H9 (cell line): ENCODE measurements around the gene TNIK. TPM values are rescaled to one million over a fixed set of nuclear protein-coding genes. Genes with fewer than 3 reads are reported as not detected.

Experiments used
- DNase-seq: peaks from one replicate; pipeline ENCODE4 v3.0.0-alpha.2; 2017
- H2AFZ ChIP-seq: one replicate; pipeline ENCODE4 v1.6.1; 2013; ENCODE audit warnings: mild to moderate bottlenecking, low read length, control low read depth, moderate library complexity
- H2AK5ac ChIP-seq: 2 replicates; pipeline ENCODE4 v1.6.1; 2013; ENCODE audit warnings: low read length, control low read depth, mixed read lengths; ENCODE audit not compliant: insufficient read length
- H2BK120ac ChIP-seq: one replicate; pipeline ENCODE4 v1.6.1; 2013; ENCODE audit warnings: low read depth, mild to moderate bottlenecking, low read length, control low read depth, inconsistent platforms; ENCODE audit not compliant: poor library complexity, severe bottlenecking
- H2BK12ac ChIP-seq: 2 replicates; pipeline ENCODE4 v1.6.1; 2013; ENCODE audit warnings: low read length, control low read depth, mixed read lengths, low read depth; ENCODE audit not compliant: insufficient read length
- H2BK15ac ChIP-seq: 2 replicates; pipeline ENCODE4 v1.6.1; 2013; ENCODE audit warnings: low read depth, low read length, control low read depth
- H2BK20ac ChIP-seq: one replicate; pipeline ENCODE4 v1.6.1; 2013; ENCODE audit warnings: low read depth, mild to moderate bottlenecking, low read length, control low read depth, inconsistent platforms; ENCODE audit not compliant: poor library complexity, severe bottlenecking
- H2BK5ac ChIP-seq: 2 replicates; pipeline ENCODE4 v1.6.1; 2013; ENCODE audit warnings: low read length, control low read depth, mixed read lengths; ENCODE audit not compliant: insufficient read length
- H3K14ac ChIP-seq: 2 replicates; pipeline ENCODE4 v1.6.1; 2013; ENCODE audit warnings: low read length, control low read depth; ENCODE audit not compliant: insufficient read depth
- H3K18ac ChIP-seq: 2 replicates; pipeline ENCODE4 v1.6.1; 2013; ENCODE audit warnings: low read depth, mild to moderate bottlenecking, mixed read lengths, low read length, control low read depth; ENCODE audit not compliant: insufficient read length
- H3K23ac ChIP-seq: 2 replicates; pipeline ENCODE4 v1.6.1; 2013; ENCODE audit warnings: low read length, control low read depth, mixed read lengths, low read depth; ENCODE audit not compliant: insufficient read length
- H3K23me2 ChIP-seq: 2 replicates; pipeline ENCODE4 v1.6.1; 2013; ENCODE audit warnings: low read depth, mild to moderate bottlenecking, mixed read lengths, low read length, control low read depth; ENCODE audit not compliant: insufficient read length, poor library complexity, severe bottlenecking
- H3K27ac ChIP-seq: 2 replicates; pipeline ENCODE4 v1.5.1; 2013; ENCODE audit warnings: low read length, control low read depth, mixed read lengths, low read depth; ENCODE audit not compliant: insufficient read length
- H3K27me3 ChIP-seq: 2 replicates; pipeline ENCODE4 v1.6.1; 2013; ENCODE audit warnings: low read length, control low read depth, inconsistent platforms; ENCODE audit not compliant: insufficient read depth
- H3K4ac ChIP-seq: 2 replicates; pipeline ENCODE4 v1.6.1; 2013; ENCODE audit warnings: low read depth, mild to moderate bottlenecking, control low read depth, inconsistent platforms, low read length, moderate library complexity
- H3K4me1 ChIP-seq: 2 replicates; pipeline ENCODE4 v1.6.1; 2013; ENCODE audit warnings: low read length, control low read depth, inconsistent platforms; ENCODE audit not compliant: insufficient read depth
- H3K4me2 ChIP-seq: 2 replicates; pipeline ENCODE4 v1.6.1; 2013; ENCODE audit warnings: low read length, control low read depth, mixed read lengths; ENCODE audit not compliant: insufficient read length, insufficient read depth
- H3K56ac ChIP-seq: 2 replicates; pipeline ENCODE4 v1.6.1; 2013; ENCODE audit warnings: low read depth, mild to moderate bottlenecking, mixed read lengths, low read length, control low read depth; ENCODE audit not compliant: insufficient read length
- H3K79me1 ChIP-seq: 2 replicates; pipeline ENCODE4 v1.6.1; 2013; ENCODE audit warnings: low read depth, mild to moderate bottlenecking, moderate library complexity, low read length, control low read depth, inconsistent platforms; ENCODE audit not compliant: insufficient read depth, poor library complexity, severe bottlenecking
- H3K79me2 ChIP-seq: 2 replicates; pipeline ENCODE4 v1.6.1; 2013; ENCODE audit warnings: low read length, control low read depth, inconsistent platforms; ENCODE audit not compliant: insufficient read depth
- H3K9ac ChIP-seq: 2 replicates; pipeline ENCODE4 v1.6.1; 2013; ENCODE audit warnings: low read length, control low read depth, mixed read lengths; ENCODE audit not compliant: insufficient read length; ENCODE audit errors: extremely low read depth
- H3K9me3 ChIP-seq: one replicate; pipeline ENCODE4 v1.6.1; 2013; ENCODE audit warnings: low read depth, low read length, inconsistent platforms; ENCODE audit not compliant: control insufficient read depth
- H3T11ph ChIP-seq: one replicate; pipeline ENCODE4 v1.6.1; 2013; ENCODE audit warnings: mild to moderate bottlenecking, low read length, control low read depth, inconsistent platforms
- H4K20me1 ChIP-seq: one replicate; pipeline ENCODE4 v1.6.1; 2013; ENCODE audit not compliant: control insufficient read depth, insufficient read length, insufficient read depth
- H4K5ac ChIP-seq: 2 replicates; pipeline ENCODE4 v1.6.1; 2013; ENCODE audit warnings: low read depth, mild to moderate bottlenecking, mixed read lengths, low read length, control low read depth; ENCODE audit not compliant: insufficient read length
- H4K8ac ChIP-seq: replicated peaks from 2 replicates; pipeline ENCODE4 v1.6.1; 2013; ENCODE audit warnings: low read length, control low read depth, mixed read lengths, low read depth; ENCODE audit not compliant: insufficient read length
- H4K91ac ChIP-seq: 2 replicates; pipeline ENCODE4 v1.6.1; 2013; ENCODE audit warnings: low read depth, mild to moderate bottlenecking, moderate library complexity, mixed read lengths, low read length, control low read depth; ENCODE audit not compliant: insufficient read length
- H3K27ac Mint-ChIP-seq, 3 experiments: 2 replicates in 2 of 3; 3 replicates in 1 of 3; pipeline ENCODE4 v1.8.0; 2020 to 2021; ENCODE audit warnings: mixed read lengths in 3 of 3, mild to moderate bottlenecking in 1 of 3, moderate library complexity in 1 of 3
- H3K27me3 Mint-ChIP-seq: 2 replicates; pipeline ENCODE4 v1.8.0; 2021; ENCODE audit warnings: low read depth, mild to moderate bottlenecking, moderate library complexity, mixed read lengths
- H3K36me3 Mint-ChIP-seq, 3 experiments: 2 replicates in 2 of 3; 3 replicates in 1 of 3; pipeline ENCODE4 v1.8.0; 2020 to 2021; ENCODE audit warnings: low read depth in 3 of 3, mixed read lengths in 3 of 3; ENCODE audit not compliant: insufficient read depth in 1 of 3
- H3K4me1 Mint-ChIP-seq, 2 experiments: 2 replicates each; pipeline ENCODE4 v1.8.0; 2020; ENCODE audit warnings: mixed read lengths in 2 of 2
- H3K4me3 Mint-ChIP-seq, 2 experiments: 2 replicates in 1 of 2; 3 replicates in 1 of 2; pipeline ENCODE4 v1.8.0; 2020 to 2021; ENCODE audit warnings: mild to moderate bottlenecking in 2 of 2, mixed read lengths in 2 of 2, moderate library complexity in 1 of 2
- H3K9me3 Mint-ChIP-seq, 2 experiments: 2 replicates in 1 of 2; 3 replicates in 1 of 2; pipeline ENCODE4 v1.8.0; 2020; ENCODE audit warnings: mild to moderate bottlenecking in 2 of 2, mixed read lengths in 2 of 2, moderate library complexity in 1 of 2
- WGBS: extraction: QIAGEN DNeasy Blood & Tissue Kit; methylation state at CpG from one replicate; pipeline ENCODE4 v1.1.7; 2013; ENCODE audit warnings: missing lambda C conversion rate, low lambda C conversion rate, mixed read lengths; ENCODE audit not compliant: insufficient read length; ENCODE audit errors: extremely low coverage; 5-methylcytosine and 5-hydroxymethylcytosine counted together
- total RNA-seq: library from RNA; stranded (reverse); gene quantifications from 2 replicates; pipeline ENCODE4 v1.2.1, GENCODE V29; 2021
- TF ChIP-seq, protein P1 (sequence below): fragments of 200-600 bp; sonication (generic); conservative IDR thresholded peaks from 3 replicates; pipeline ENCODE4 v1.8.0; 2021; ENCODE audit warnings: antibody characterized with exemption, mild to moderate bottlenecking

Gene TNIK
- total RNA-seq, 1 experiment from 2014 or later, result 15.9 TPM

DNA sequence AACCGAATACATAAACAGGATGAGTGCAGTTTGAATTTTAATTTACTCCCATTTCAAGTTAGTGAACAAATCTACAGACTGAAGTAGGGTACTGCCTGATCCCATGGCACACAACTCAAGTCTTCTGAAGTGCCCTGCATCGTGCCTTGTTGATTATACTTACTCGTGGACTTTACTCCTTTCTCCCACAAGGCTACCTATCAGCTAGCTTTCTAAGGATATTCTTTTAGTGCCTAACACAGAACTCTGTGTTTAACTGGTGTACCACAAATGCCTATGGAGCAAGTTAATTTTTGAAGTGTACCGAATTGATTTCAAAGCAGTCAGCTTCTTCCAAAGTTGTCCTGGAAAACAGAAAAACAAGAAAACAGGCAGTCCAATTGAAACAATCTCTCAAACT lies 119.8 kb downstream of the TNIK start:
- Histone ChIP-seq H3K4me2 (no peak overlapping the region), H2BK20ac (no peak overlapping the region), H3K4me1 (peaks cover 1% of the 10 kb centered on the region; the same call in 1 of the 2 replicates), H2BK120ac (no peak overlapping the region), H2BK15ac (no peak overlapping the region), H3K27me3 (no peaks in the 10 kb centered on the region), H4K5ac (no peak overlapping the region), H3K23me2 (no peaks in the 10 kb centered on the region), H3K14ac (no peak overlapping the region), H3K9me3 (no peaks in the 10 kb centered on the region), H2AK5ac (no peak overlapping the region), H3K56ac (no peak overlapping the region), H3K9ac (no peak overlapping the region), H3T11ph (no peak overlapping the region), H3K23ac (no peak overlapping the region), H4K91ac (no peak overlapping the region), H2BK5ac (no peak overlapping the region), H3K79me1 (no peaks in the 10 kb centered on the region), H3K18ac (no peak overlapping the region), H2BK12ac (no peak overlapping the region), H2AFZ (no peak overlapping the region), H3K27ac (no peak overlapping the region), H3K79me2 (peaks cover 2% of the 10 kb centered on the region; the same call in 1 of the 2 replicates), H4K8ac (no peak overlapping the region), H4K20me1 (no peaks in the 10 kb centered on the region), H3K4ac (no peak overlapping the region)
- H3K36me3 Mint-ChIP-seq, result peaks cover 3 to 5% (median 5%) of the 10 kb centered on the region in 3 experiments; a peak in 5 of 7 replicates
- TF ChIP-seq, protein P1, sequence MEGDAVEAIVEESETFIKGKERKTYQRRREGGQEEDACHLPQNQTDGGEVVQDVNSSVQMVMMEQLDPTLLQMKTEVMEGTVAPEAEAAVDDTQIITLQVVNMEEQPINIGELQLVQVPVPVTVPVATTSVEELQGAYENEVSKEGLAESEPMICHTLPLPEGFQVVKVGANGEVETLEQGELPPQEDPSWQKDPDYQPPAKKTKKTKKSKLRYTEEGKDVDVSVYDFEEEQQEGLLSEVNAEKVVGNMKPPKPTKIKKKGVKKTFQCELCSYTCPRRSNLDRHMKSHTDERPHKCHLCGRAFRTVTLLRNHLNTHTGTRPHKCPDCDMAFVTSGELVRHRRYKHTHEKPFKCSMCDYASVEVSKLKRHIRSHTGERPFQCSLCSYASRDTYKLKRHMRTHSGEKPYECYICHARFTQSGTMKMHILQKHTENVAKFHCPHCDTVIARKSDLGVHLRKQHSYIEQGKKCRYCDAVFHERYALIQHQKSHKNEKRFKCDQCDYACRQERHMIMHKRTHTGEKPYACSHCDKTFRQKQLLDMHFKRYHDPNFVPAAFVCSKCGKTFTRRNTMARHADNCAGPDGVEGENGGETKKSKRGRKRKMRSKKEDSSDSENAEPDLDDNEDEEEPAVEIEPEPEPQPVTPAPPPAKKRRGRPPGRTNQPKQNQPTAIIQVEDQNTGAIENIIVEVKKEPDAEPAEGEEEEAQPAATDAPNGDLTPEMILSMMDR, result no peak
- H3K27ac Mint-ChIP-seq, result no peak overlapping the region
- no peak overlapping the region for H3K4me3 Mint-ChIP-seq
- peaks cover 14 to 16% of the 10 kb centered on the region in 2 experiments for H3K4me1 Mint-ChIP-seq
- no CpG with 5 or more reads among the region's 4 CpGs for WGBS
- H3K27me3 Mint-ChIP-seq, result no peaks in the 10 kb centered on the region
- peaks cover 3% of the 10 kb centered on the region in 2 experiments; a peak in 3 of 5 replicates for H3K9me3 Mint-ChIP-seq
- DNase-seq, result no peak
